ENCODE measurements around the gene RHEX.

Gene RHEX

DNA sequence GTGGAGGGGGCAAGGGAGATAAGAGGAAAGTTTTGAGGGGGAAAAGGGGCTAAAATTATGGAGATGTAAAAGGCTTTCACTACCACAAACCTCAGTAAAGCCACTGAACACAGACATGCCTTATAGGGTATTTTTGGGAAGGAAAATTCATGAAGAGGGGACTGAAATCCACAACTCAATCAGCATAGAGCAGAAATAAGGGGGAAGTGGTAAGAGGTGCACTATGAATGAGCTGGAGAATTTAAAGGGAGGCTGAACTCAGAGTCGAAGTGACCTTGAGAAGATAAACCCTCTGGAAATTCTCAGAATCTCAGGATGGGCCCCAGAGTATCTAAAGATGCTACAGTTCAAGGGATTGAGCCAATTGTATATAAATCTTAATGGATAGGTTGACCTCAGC, 15.3 kb downstream of the RHEX start:
- no peaks in the 10 kb centered on the region for H3K27me3 ChIP-seq
- peaks cover 0 to 55% (median 10%) of the 10 kb centered on the region in 11 experiments; a peak in 14 of 22 replicates for H3K36me3 ChIP-seq
- no peak overlapping the region for H3K4me3 ChIP-seq
- no peak for TF ChIP-seq Cebpa-rat (IDR thresholded peaks at IDR 0.05)
- peaks cover under 1 to 8% (median 3%) of the 10 kb centered on the region in 11 experiments; a peak in 21 of 22 replicates for H3K9me3 ChIP-seq (replicated peaks in 1 of 11)
- peak overlapping the region in 4 of 11 experiments; percentile 1 to 44 (median 30); a peak in 4 of 22 replicates for H3K4me2 ChIP-seq
- H3K9ac ChIP-seq: no peak overlapping the region
- H4K20me1 ChIP-seq: 0 out of 22 replicates have a peak, but pooled peaks cover 0 to 7% (median 0%) of the 10 kb centered on the region in 11 experiments
- peaks cover 0 to 40% (median 21%) of the 10 kb centered on the region in 10 experiments; a peak in 12 of 20 replicates for H3K4me1 ChIP-seq
- H3K27ac ChIP-seq: no peak overlapping the region

DNA sequence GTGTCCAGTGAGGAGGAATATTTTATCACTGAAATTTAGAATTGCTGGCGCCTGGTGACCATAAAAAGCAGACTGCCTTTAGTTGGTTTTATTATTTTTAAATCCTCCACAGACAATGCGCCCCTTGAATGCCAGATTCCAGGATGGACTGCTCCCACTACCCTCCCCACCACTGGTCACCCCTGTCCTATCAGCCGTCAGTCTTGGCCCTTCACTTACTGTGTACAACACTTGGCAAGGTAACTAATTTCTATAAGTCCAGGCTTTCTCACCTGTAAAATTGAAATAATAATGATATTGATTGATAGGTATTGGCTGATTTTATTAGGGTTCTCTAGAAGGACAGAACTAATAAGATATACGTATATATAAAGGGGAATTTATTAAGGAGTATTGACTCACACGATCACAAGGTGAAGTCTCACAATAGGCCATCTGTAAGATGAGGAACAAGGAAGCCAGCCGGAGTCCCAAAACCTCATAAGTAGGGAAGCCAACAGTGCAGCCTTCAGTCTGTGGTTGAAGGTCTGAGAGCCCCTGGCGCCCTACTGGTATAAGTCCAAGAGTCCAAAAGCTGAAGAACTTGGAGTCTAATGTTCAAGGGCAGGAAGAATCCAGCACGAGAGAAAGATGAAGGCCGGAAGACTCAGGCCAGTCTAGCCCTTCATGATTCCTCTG, 17.8 kb downstream of the RHEX start:
- Histone ChIP-seq H3K4me3 (no peak overlapping the region), H3K36me3 (peaks cover 0 to 47% (median 3%) of the 10 kb centered on the region in 11 experiments; a peak in 8 of 22 replicates), H3K9me3 (replicated peaks in 1 of 11) (no peaks in the 10 kb centered on the region), H4K20me1 (0 out of 22 replicates have a peak, but pooled peaks cover 0 to 7% (median 0%) of the 10 kb centered on the region in 11 experiments), H3K4me1 (peaks cover 7 to 58% (median 40%) of the 10 kb centered on the region in 10 experiments; a peak in 17 of 20 replicates), H3K9ac (no peak overlapping the region), H3K27me3 (no peaks in the 10 kb centered on the region), H3K27ac (no peak overlapping the region), H3K4me2 (no peak overlapping the region)
- TF ChIP-seq Cebpa-rat (IDR thresholded peaks at IDR 0.05): no peak

DNA sequence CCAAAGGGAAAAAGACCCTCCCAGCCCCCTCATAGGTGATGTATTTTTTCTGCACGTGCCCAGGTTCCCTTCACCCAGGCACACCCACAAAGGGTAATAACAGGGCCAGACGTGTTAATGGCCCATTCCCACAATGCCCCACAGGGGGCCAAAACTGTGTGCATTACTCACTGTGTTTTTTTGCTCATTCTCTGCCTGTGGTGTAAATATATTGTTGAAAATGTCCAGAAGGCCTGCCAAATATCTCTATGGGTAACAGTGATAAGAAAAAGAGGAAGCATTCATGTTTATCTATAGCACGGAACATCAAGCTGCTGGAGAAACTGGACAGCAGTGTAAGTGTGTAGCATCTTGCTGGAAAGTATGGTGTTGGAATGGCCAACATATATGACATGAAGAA, 21.9 kb downstream of the RHEX start:
- Histone ChIP-seq H3K27me3 (no peaks in the 10 kb centered on the region), H3K27ac (peak overlapping the region in 4 of 11 experiments; percentile 0 to 19 (median 6); a peak in 2 of 22 replicates), H3K4me1 (peaks cover 11 to 67% (median 36%) of the 10 kb centered on the region in 10 experiments), H3K4me2 (peak overlapping the region in 9 of 11 experiments; percentile 16 to 70 (median 32); a peak in 12 of 22 replicates), H3K9me3 (replicated peaks in 1 of 11) (no peaks in the 10 kb centered on the region), H3K4me3 (no peak overlapping the region), H4K20me1 (no peaks in the 10 kb centered on the region), H3K9ac (no peak overlapping the region), H3K36me3 (peaks cover 0 to 22% (median 3%) of the 10 kb centered on the region in 11 experiments; a peak in 6 of 22 replicates)
- no peak for TF ChIP-seq Cebpa-rat (IDR thresholded peaks at IDR 0.05)

DNA sequence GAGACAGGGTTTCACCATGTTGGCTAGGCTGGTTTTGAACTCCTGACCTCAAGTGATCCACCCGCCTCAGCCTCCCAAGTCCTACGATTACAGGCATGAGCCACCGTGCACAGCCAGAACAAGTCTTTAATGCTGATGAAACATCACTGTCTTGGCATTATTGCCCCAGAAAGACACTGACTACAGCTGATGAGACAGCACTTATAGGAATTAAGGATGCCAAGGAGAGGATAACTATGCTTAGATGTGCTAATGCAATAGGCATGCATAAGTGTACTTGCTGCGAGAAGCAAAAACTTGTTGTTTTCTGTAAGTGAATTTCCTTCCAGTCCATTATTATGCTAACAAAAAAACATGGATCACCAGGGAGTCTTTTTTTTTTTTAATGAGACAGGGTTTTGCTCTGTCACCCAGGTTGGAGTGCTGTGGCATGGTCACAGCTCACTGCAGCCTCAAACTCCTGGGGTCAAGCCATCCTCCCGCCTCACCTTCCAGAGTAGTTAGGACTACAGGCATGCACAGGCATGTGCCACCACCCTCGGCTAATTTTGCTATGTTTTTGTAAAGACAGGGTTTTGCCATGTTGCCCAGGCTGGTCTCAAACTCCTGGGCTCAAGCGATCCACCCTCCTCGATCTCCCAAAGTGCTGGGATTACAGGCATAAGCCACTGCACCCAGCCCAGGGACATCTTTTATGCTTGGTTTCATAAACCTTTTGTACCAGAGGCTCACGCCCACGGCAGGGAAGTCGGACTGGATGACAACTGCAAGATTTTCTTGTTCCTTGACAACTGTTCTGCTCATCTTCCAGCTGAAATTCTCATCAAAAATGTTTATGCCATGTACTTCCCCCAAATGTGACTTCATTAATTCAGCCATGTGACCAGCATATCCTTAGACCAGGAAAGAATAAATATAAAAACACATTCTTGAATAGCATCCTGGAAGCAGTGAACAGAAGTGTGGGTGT, 23.1 kb downstream of the RHEX start:
- TF ChIP-seq Cebpa-rat (IDR thresholded peaks at IDR 0.05): no peak
- H3K36me3 ChIP-seq: peaks cover 0 to 15% (median 0%) of the 10 kb centered on the region in 11 experiments; a peak in 4 of 22 replicates
- peak overlapping the region in 6 of 11 experiments; percentile 14 to 70 (median 56); a peak in 9 of 22 replicates for H3K4me2 ChIP-seq
- H3K4me3 ChIP-seq: no peak overlapping the region
- no peak overlapping the region for H3K27ac ChIP-seq
- H3K9me3 ChIP-seq (replicated peaks in 1 of 11): no peaks in the 10 kb centered on the region
- H3K9ac ChIP-seq: no peak overlapping the region
- H4K20me1 ChIP-seq: no peaks in the 10 kb centered on the region
- H3K4me1 ChIP-seq: peaks cover 23 to 79% (median 46%) of the 10 kb centered on the region in 10 experiments
- no peaks in the 10 kb centered on the region for H3K27me3 ChIP-seq

DNA sequence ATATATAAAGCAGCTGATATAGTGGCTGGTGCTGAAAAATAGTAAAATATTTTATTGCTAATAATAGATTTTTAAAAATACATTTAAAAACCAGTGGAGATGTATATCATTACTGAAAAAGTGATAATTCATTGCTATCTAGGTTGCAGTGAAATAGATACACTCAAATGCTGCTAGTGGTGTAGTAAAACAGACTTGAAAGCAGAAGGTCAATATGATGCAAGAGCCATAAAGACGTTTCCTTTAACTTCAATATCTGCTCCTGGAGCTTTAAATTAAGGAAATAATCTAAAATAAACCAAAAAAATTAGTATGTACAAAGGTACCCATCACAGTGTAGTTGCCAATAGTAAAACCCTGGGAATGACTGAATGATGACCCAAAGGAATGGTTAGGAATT, 26.2 kb downstream of the RHEX start:
- Histone ChIP-seq H3K4me1 (peaks cover 53 to 100% (median 71%) of the 10 kb centered on the region in 10 experiments), H3K9ac (no peak overlapping the region), H4K20me1 (no peaks in the 10 kb centered on the region), H3K27me3 (no peaks in the 10 kb centered on the region), H3K4me3 (no peak overlapping the region), H3K9me3 (replicated peaks in 1 of 11) (no peaks in the 10 kb centered on the region), H3K27ac (no peak overlapping the region), H3K36me3 (no peaks in the 10 kb centered on the region), H3K4me2 (peak overlapping the region in 9 of 11 experiments; percentile 54 to 81 (median 68); a peak in 14 of 22 replicates)
- TF ChIP-seq Cebpa-rat (IDR thresholded peaks at IDR 0.05): no peak

DNA sequence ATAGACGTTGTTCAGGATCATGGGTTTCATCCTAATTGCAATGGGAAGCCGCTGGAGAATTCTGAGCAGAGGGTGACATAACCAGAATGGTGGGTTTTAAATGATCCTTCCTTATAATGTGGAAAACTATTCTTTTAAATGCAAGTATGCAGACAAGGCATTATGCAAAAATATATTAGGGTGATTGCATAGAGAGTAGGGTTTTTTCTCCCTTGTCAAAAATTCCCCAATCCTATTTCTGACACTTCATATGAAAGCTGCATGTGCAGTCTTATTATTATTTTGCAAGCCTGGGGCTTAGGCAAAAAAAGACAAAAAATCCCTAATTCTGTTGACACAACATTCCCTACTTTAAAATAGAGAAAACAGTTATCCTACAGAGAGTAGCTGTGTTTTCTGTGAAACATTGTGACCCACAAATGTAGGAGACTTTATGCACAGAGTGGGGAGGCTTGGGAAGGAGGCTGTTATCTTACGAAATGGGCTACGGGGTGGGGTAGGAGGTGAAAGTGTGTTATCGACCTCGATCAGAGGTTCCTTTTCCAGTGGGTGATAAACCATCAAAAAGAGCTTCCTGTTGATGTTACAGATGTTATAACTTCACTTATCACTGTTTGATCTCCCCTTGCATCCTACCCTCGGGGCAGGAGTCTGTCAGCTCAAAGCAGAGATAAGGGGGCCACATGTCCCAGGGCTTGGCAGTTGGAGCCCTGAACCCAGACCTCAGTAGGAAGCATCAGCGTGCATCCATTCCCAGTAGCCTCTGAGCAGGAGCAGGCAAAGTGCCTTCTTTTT, 27.2 kb downstream of the RHEX start:
- peak overlapping the region in 6 of 11 experiments; percentile 26 to 83 (median 35); a peak in 9 of 22 replicates for H3K27ac ChIP-seq
- peak overlapping the region; percentile 22 to 81 (median 68); a peak in 21 of 22 replicates for H3K4me2 ChIP-seq
- no peak for TF ChIP-seq Cebpa-rat (IDR thresholded peaks at IDR 0.05)
- H3K4me1 ChIP-seq: peaks cover 55 to 100% (median 72%) of the 10 kb centered on the region in 10 experiments
- peak overlapping the region in 2 of 11 experiments; percentile 1 to 22; a peak in 4 of 22 replicates for H3K9ac ChIP-seq
- H3K36me3 ChIP-seq: no peaks in the 10 kb centered on the region
- H3K27me3 ChIP-seq: no peaks in the 10 kb centered on the region
- no peaks in the 10 kb centered on the region for H3K9me3 ChIP-seq (replicated peaks in 1 of 11)
- H4K20me1 ChIP-seq: no peaks in the 10 kb centered on the region
- H3K4me3 ChIP-seq: no peak overlapping the region

GRCh38 chr1:206081856-206082255, 28.9 kb downstream of the RHEX start:
- Histone ChIP-seq H3K9ac (peak overlapping the region in 2 of 11 experiments; percentile 18 to 69; a peak in 1 of 22 replicates), H3K27ac (peak overlapping the region in 8 of 11 experiments; percentile 28 to 83 (median 75); a peak in 12 of 22 replicates), H3K27me3 (no peaks in the 10 kb centered on the region), H3K4me1 (peaks cover 43 to 94% (median 66%) of the 10 kb centered on the region in 10 experiments), H3K36me3 (no peaks in the 10 kb centered on the region), H4K20me1 (no peaks in the 10 kb centered on the region), H3K9me3 (replicated peaks in 1 of 11) (no peaks in the 10 kb centered on the region), H3K4me2 (peak overlapping the region; percentile 28 to 81 (median 68); a peak in 20 of 22 replicates), H3K4me3 (no peak overlapping the region)
- TF ChIP-seq Cebpa-rat (IDR thresholded peaks at IDR 0.05): no peak
